GM12892 (cell line): ENCODE measurements around the gene DEK.
"Not testable (repeated sequence)": the region's sequence is repeated elsewhere in the genome, so short reads cannot be mapped to it uniquely, and the experiment has no call there.

Source experiments
- POLR2A ChIP-seq: IDR thresholded peaks from 2 replicates; pipeline ENCODE4 v1.6.1; 2011; ENCODE audit warnings: low read depth, low read length, control low read depth
- POLR2AphosphoS5 ChIP-seq: IDR thresholded peaks from 2 replicates; pipeline ENCODE4 v1.6.1; 2011; ENCODE audit warnings: low read depth, low read length, control low read depth
- TAF1 ChIP-seq: IDR thresholded peaks from 2 replicates; pipeline ENCODE4 v1.6.1; 2011; ENCODE audit warnings: low read depth, mild to moderate bottlenecking, control low read depth, low read length, borderline replicate concordance

DNA sequence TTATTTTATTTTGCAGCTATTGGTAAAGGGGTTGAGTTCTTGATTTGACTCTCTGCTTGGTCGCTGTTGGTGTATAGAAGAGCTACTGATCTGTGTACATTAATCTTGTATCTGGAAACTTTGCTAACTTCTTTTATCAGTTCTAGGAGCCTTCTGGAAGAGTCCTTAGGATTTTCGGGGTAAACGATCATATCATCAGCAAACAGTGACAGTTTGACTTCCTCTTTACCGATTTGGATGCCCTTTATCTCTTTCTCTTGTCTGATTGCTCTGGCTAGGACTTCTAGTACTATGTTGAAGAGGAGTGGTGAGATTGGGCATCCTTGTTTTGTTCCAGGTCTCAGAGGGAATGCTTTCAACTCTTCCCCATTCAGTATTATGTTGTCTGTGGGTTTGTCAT lies 88.1 kb downstream of the DEK start:
- TF ChIP-seq POLR2A, TAF1, POLR2AphosphoS5: not testable (repeated sequence)
